Measurements from ENCODE around the gene CASP7. TPM values are rescaled to one million over a fixed set of nuclear protein-coding genes. Genes with fewer than 3 reads are reported as not detected.

The CASP7 gene
- total and polyA plus RNA-seq, 12 donors = 5.6 to 22.3 (median 7.8) TPM

DNA sequence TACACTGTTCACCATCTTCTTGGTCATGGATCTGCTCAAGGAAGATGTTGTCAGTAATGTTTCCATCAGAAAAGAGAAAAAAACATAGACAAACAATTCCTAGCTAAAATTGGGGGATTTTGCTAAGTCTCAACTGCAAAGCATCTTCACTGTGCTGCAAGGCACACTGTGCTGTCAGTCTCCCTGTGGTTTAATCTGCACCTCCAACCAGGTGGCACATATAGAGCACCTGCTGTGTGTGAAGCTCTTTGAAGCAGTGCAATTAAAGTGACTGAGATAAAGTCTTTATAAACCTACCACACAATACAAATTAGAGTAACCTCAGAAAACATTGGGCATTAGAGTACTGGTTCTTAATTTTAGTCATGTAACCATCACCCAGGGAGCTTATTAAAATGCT is 22.2 kb upstream of the CASP7 start:
- peak overlapping the region in 5 of 10 donors; percentile 2 to 45 (median 29) for H3K27ac ChIP-seq
- H3K27me3 ChIP-seq = no peaks in the 10 kb centered on the region
- peaks cover 0 to 58% (median 23%) of the 10 kb centered on the region in 9 donors for H3K4me1 ChIP-seq
- TF ChIP-seq, protein P1, sequence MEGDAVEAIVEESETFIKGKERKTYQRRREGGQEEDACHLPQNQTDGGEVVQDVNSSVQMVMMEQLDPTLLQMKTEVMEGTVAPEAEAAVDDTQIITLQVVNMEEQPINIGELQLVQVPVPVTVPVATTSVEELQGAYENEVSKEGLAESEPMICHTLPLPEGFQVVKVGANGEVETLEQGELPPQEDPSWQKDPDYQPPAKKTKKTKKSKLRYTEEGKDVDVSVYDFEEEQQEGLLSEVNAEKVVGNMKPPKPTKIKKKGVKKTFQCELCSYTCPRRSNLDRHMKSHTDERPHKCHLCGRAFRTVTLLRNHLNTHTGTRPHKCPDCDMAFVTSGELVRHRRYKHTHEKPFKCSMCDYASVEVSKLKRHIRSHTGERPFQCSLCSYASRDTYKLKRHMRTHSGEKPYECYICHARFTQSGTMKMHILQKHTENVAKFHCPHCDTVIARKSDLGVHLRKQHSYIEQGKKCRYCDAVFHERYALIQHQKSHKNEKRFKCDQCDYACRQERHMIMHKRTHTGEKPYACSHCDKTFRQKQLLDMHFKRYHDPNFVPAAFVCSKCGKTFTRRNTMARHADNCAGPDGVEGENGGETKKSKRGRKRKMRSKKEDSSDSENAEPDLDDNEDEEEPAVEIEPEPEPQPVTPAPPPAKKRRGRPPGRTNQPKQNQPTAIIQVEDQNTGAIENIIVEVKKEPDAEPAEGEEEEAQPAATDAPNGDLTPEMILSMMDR (IDR thresholded peaks at IDR 0.05) = no peak
- no peak overlapping the region for H3K4me3 ChIP-seq
- DNase-seq (no peak), ATAC-seq (no peak)
- intact Hi-C loops (cut with DNase I) = no loop called here
- no peaks in the 10 kb centered on the region for H3K9me3 ChIP-seq
- H3K36me3 ChIP-seq = peaks cover 0 to 62% (median 3%) of the 10 kb centered on the region in 9 donors

GRCh38 chr10:113661332-113661731 is 18.4 kb upstream of the CASP7 start:
- TF ChIP-seq, protein P1 (IDR thresholded peaks at IDR 0.05) = no peak
- peaks cover 0 to 24% (median 0%) of the 10 kb centered on the region in 9 donors for H3K36me3 ChIP-seq
- peak overlapping the region in 8 of 10 donors; percentile 58 to 97 (median 84) for H3K27ac ChIP-seq
- peaks cover 0 to 35% (median 20%) of the 10 kb centered on the region in 9 donors for H3K4me1 ChIP-seq
- ATAC-seq (peak; percentile 54 to 77 (median 70)), DNase-seq (no peak)
- intact Hi-C loops (cut with DNase I) = loop anchor here in 1 of 10 donors (2.0 kb wide), 1 partner anchor 33 kb away; no protein-coding TSS in a partner anchor
- H3K27me3 ChIP-seq = no peaks in the 10 kb centered on the region
- WGBS, 2 donors = 54 to 66% methylated on average over 2 of the region's 2 CpGs
- H3K4me3 ChIP-seq = peak overlapping the region in 9 of 10 donors; percentile 8 to 60 (median 48)
- no peaks in the 10 kb centered on the region for H3K9me3 ChIP-seq

DNA sequence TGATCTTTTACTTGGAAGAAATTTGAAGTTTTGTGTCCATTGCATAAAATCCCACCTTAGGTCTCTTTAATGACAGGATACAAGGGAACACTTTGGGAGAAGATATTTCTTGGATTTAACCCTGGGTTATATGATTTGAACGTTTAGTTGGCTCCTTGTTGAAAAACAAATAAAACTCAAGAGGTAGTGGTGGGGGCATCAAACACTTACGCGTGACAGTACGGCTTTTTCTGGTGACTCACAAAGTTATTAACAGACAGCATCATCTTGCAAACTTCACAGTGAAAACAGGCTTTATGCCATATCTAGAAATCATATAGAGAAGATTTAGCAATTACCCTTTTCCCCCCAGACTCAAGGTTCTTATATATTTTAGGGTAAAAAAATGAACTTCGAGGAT is 16.6 kb upstream of the CASP7 start:
- peaks cover 0 to 18% (median 9%) of the 10 kb centered on the region in 9 donors for H3K4me1 ChIP-seq
- H3K27me3 ChIP-seq = no peaks in the 10 kb centered on the region
- peak overlapping the region; percentile 8 to 60 (median 46) for H3K4me3 ChIP-seq
- intact Hi-C loops (cut with DNase I) = no loop called here
- TF ChIP-seq, protein P1 (IDR thresholded peaks at IDR 0.05) = no peak
- H3K9me3 ChIP-seq = no peaks in the 10 kb centered on the region
- H3K27ac ChIP-seq = peak overlapping the region; percentile 55 to 97 (median 84)
- DNase-seq (no peak), ATAC-seq (peak in 3 of 8 donors; percentile 42 to 52 (median 52))
- H3K36me3 ChIP-seq = peaks cover 0 to 10% (median 0%) of the 10 kb centered on the region in 9 donors
- 42 to 56% methylated on average over 5 of the region's 5 CpGs for WGBS, 2 donors

DNA sequence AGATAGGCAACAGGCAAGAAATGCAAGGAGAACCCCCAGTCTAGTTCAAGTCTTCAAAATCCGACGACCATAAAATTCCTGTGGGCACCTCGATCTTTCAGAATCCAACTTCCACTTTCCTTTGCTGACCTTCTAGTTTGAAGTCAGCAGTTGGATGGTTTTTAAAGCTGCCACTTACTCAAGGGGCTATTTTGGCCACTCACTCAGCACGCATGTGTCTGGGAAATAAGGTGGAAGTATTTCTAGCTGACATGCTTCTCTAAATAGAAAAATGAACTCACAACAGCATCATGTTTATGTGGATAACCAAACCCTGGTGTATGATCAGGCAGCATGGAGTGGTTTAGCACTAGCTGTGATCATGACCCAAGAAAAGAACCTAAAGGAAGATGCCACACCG is 15.8 kb upstream of the CASP7 start, which contains the start of gene NRAP:
TSS of gene NRAP (minus strand) at position 134 of the 400 bp plus-strand sequence. CDS start 159 bp downstream, outside the sequence.
- DNase-seq (peak in 1 of 2 donors; percentile 56), ATAC-seq (peak; percentile 57 to 82 (median 68))
- intact Hi-C loops (cut with DNase I) = no loop called here
- Histone ChIP-seq H3K27ac (peak within 1 kb of the TSS; percentile 55 to 97 (median 84)), H3K27me3 (no peaks in the 10 kb centered on the region), H3K36me3 (peaks cover 0 to 10% (median 0%) of the 10 kb centered on the region in 9 donors), H3K4me3 (peak within 1 kb of the TSS; percentile 8 to 60 (median 46)), H3K9me3 (no peaks in the 10 kb centered on the region), H3K4me1 (peaks cover 0 to 10% (median 4%) of the 10 kb centered on the region in 9 donors)
- TF ChIP-seq, protein P1 (IDR thresholded peaks at IDR 0.05) = no peak
- 43 to 67% methylated on average over 5 of the region's 5 CpGs for WGBS, 2 donors

Data from heart right ventricle (tissue), 16 donors.